Measurements from ENCODE around the gene GOLGA6L26.
"Not testable (repeated sequence)": the region's sequence is repeated elsewhere in the genome, so short reads cannot be mapped to it uniquely, and the experiment has no call there.

- not testable (repeated sequence) for TF ChIP-seq POLR2AphosphoS5 (IDR thresholded peaks at IDR 0.05); EP300 (IDR thresholded peaks at IDR 0.05; ENCODE audit: low read depth); CTCF (IDR thresholded peaks at IDR 0.05); POLR2A (IDR thresholded peaks at IDR 0.05)
Measured at GRCh38 chr15:23374226-23374625, 40.2 kb upstream of the GOLGA6L26 start.
